GM13977 (cell line): ENCODE results near the gene ANO10.
A peak's percentile ranks its signal among the peaks of the same experiment; 100 is the strongest.
"Not testable (repeated sequence)": the region's sequence is repeated elsewhere in the genome, so short reads cannot be mapped to it uniquely, and the experiment has no call there.

ENCODE experiments used
- DNase-seq: peaks from one replicate; pipeline ENCODE4 v3.0.0; 2012; ENCODE audit warnings: low spot score
- CTCF ChIP-seq: IDR thresholded peaks from 2 replicates; pipeline ENCODE4 v1.5.1; 2012; ENCODE audit warnings: mild to moderate bottlenecking, control low read depth; ENCODE audit not compliant: insufficient read depth; ENCODE audit errors: extremely low read depth, missing control alignments
- in situ Hi-C: fragments of 300-500 bp; cut with MboI; formaldehyde crosslinking; loops from one replicate; pipeline ENCODE4 v1.12.0; 2022; ENCODE audit warnings: low sequenced_read_pairs, low pct_unique_long_range_greater_than_20kb, mixed read lengths, inconsistent platforms; ENCODE audit not compliant: unreplicated experiment

ANO10 gene

GRCh38 chr3:43523454-43524053, 98.3 kb downstream of the ANO10 start:
- no peak for TF ChIP-seq CTCF
- in situ Hi-C loops = loop anchor here (25.0 kb wide), 1 partner anchor 561 kb away; no protein-coding TSS in a partner anchor
- DNase-seq = peak; percentile 9

GRCh38 chr3:43522727-43523362, 99.0 kb downstream of the ANO10 start:
- in situ Hi-C loops = loop anchor here (25.0 kb wide), 1 partner anchor 561 kb away; no protein-coding TSS in a partner anchor
- no peak for TF ChIP-seq CTCF
- DNase-seq = no peak

- no peak for DNase-seq
- in situ Hi-C loops = loop anchor here (25.0 kb wide), 1 partner anchor 560 kb away; no protein-coding TSS in a partner anchor
- no peak for TF ChIP-seq CTCF
These were observed 99.9 kb downstream of the ANO10 start for GRCh38 chr3:43521941-43522340.

GRCh38 chr3:43518515-43518914, 103.3 kb downstream of the ANO10 start:
- in situ Hi-C loops = loop anchor here (25.0 kb wide), 1 partner anchor 556 kb away; no protein-coding TSS in a partner anchor
- not testable (repeated sequence) for DNase-seq

GRCh38 chr3:43515970-43516635, 105.7 kb downstream of the ANO10 start:
- DNase-seq = no peak
- no peak for TF ChIP-seq CTCF
- in situ Hi-C loops = loop anchor here (25.0 kb wide), 1 partner anchor 554 kb away; no protein-coding TSS in a partner anchor

- no peak for DNase-seq
- no peak for TF ChIP-seq CTCF
- in situ Hi-C loops = loop anchor here (25.0 kb wide), 1 partner anchor 553 kb away; no protein-coding TSS in a partner anchor
These were observed 106.4 kb downstream of the ANO10 start for GRCh38 chr3:43515208-43515917.
